NCI-H748 (cell line): ENCODE data around the gene ROBO1.
"Not testable (repeated sequence)": the region's sequence is repeated elsewhere in the genome, so short reads cannot be mapped to it uniquely, and the experiment has no call there.

Experiments used
- DNase-seq: peaks from one replicate; lab custom pipeline; 2025; ENCODE audit not compliant: unreplicated experiment; lab: John Stamatoyannopoulos, UW

The ROBO1 gene

DNA sequence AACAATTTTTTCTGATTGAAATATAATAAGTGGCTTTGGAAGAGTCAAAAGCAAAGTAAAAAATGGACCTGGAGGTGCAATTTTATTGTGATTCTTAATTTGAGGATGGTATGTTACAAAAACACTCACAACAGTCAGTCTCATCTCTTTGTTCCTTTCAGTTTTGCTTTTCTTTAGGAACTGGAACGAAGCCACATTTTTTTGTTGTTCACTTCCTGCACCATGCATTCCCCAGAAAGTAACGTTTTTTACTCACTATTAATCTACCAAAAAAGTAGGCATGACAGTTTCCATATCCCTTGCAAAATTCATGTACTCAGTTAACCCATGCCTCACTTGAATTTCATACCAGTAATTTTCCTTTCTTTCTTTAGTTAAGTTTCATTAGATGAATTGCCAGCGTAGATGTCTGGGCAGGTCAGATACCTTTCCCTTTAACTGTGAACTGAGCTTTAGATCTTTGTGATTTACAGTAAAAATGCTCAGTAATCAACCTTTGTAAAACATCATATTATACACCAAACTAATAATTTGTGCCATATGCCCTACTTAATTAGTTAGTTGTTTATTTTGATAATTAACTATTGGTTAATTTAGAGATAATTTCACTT lies 384.3 kb downstream of the ROBO1 start:
- DNase-seq = no peak

DNA sequence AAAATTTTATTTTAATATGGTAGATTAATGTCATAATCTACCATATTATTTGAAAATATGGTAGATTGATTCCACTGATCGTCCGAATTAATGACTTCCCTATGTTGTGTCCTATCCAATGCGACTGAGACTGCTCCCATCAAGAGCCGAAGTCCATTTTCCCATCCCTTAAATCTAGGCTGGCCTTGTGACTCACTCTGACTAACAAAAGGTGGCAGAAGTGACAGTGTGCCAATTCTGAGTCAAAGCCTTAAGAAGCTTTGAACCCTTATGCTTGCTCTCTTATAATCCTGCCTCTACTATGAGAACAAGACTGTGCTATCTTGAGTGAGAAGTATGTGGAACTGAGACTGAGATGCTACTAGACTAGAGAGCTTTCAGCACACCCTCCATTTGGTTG lies 387.2 kb downstream of the ROBO1 start:
- DNase-seq = no peak

DNA sequence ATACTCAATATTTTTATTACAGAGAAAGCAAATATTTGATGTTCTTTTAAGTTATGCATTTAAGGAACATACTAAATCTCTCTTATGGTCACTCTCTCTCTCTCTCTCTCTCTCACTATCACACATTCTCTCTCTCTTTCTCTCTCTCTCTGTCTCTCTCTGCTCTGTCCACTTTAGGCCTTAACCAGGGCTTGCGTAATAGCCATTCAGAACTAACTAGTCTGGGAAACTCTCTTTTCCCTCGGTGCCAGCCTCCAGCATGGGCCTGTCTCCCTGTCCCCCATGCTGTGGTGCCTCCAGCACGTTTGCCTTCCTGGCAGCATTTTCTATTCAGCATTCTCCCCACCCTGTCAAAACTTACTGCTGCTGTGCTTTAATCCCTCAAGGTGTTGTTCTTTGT lies 389.7 kb downstream of the ROBO1 start:
- DNase-seq = no peak

DNA sequence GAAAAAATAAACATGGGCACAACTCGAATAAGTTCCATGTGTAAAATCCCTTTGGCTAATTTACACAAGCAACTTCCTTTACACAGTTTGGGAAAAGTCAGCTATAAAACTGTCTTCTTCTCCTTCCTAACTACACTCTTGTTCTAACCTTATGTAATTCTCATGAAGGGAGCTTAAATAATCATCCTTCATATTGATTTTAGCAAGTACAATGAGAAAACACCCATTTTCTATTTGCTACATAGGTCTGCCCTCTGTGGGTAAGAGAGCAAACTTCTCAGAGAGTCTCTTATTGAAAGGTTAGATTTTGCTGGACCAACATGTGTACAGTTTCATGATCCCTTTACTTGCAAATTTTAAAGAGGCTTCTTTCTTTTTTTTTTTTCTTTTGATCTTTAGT lies 398.5 kb downstream of the ROBO1 start:
- DNase-seq = peak; percentile 2

DNA sequence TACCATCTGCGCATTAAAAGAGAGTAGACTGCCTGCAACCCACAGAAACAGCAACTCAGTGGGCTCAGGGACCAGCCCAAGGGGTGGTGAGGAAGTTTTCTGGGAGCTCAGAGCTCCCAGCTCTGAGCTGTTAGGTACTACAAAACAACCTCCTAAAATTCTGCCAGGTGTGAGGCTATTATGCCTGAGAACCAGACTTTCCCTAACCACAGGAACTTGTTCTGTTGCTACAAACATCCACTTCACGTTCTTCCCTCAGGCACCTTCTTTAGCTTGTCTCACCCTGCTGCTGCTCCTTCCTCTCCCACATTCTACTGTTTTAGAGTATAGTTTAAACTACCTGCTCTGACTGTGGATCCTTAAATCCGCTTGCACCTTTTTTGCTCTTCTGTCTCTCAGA lies 399.4 kb downstream of the ROBO1 start:
- DNase-seq = no peak

DNA sequence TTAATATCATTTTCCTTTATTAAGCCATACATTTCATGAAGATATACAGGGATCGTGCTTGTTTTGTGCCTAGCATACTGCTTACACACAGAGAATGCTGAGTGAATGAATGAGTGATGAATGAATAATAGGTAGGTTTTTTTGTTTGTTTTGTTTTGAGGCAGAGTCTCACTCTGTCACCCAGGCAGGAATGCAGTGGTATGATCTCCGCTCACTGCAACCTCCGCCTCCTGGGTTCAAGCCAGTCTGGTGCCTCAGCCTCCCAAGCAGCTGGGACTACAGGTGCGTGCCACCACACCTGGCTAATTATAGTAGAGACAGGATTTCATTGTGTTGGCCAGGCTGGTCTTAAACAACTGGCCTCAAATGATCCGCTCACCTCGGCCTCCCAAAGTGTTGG lies 400.0 kb downstream of the ROBO1 start:
- no peak for DNase-seq

DNA sequence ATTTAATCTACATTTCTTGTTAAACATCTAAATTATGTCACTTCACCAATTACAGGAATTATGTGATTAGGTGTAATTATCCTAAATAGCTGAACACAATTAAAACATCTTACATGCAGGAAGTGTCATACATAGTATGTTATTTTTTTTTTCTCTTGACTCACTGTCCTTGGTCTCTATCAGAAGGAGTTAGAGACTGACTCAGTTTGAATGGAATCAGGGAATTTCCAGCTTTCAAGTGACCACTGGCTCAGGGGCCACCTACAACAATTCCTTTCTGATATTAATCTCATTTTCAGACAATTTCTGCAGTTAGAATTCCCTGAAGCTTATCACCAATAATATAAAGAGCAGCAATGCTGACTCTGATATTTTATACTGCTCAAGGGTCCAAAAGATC lies 400.7 kb downstream of the ROBO1 start:
- DNase-seq = no peak

DNA sequence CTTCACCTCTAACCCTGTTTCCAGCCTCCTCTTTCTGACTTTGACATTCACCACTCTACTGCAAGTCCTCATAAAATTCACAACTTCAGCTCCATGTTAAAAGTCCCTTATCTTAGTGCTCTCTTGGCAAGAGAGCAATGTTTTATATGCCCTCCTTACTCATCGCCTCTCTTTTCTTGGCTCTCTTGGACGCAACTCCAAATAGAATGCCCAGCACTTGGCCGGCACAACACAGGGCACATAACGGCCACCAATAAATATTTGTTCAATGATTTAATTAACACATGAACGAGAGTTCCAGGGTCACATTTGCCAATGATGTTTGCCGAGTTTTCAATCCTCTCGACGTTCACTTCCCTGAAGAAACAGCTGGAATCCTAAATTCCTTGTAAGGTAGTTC lies 401.4 kb downstream of the ROBO1 start:
- DNase-seq = no peak

DNA sequence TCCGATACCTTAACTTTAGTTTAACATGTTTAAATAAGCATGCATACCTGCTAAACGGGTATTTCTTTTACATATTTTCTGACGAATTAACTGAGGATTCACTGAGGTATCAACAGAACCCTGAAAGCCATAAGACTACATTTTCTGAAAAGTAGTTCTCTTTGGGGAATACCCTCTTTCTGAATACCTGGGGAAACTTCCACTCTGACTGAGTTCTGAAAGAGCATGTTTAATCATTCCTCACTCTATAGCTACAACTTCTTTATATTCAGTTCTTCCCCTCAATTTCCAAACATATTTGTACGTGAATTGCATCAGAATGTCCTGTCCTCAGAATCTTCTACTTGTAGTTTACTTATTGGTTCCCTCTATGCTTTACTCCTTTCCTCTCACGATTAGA lies 403.0 kb downstream of the ROBO1 start:
- no peak for DNase-seq

DNA sequence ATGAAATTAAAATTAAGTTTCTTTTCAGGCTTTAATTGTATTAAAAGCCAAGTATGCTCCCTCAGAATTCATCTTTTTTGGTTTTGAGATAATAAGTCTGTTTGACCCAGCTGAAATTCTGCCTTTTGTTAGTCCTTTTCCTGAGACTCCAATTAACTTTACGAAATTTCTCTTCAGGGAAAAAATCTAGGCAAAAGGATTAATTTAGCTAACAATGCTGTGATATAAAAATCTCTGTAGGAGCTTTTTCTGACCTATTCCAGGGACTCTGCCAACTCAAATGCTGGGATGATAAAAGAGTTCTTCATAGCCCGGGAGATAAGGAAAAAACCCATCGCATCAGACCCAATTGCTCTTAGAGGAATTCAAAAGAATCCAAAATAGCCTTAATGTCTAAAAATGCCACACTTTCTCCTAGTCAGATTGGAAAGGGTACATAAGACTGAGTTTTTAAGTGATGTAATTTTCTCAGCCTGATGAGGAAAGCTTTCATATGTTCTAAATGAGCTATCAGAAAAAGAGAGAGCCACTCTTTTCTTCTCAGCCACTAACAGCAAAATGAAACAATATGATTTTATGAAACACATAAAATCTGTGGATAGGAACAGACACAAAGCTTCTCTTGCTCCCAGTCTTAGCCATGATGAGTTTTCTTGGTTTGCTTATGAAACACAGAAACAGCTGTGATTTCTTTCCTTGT lies 405.1 kb downstream of the ROBO1 start:
- no peak for DNase-seq

DNA sequence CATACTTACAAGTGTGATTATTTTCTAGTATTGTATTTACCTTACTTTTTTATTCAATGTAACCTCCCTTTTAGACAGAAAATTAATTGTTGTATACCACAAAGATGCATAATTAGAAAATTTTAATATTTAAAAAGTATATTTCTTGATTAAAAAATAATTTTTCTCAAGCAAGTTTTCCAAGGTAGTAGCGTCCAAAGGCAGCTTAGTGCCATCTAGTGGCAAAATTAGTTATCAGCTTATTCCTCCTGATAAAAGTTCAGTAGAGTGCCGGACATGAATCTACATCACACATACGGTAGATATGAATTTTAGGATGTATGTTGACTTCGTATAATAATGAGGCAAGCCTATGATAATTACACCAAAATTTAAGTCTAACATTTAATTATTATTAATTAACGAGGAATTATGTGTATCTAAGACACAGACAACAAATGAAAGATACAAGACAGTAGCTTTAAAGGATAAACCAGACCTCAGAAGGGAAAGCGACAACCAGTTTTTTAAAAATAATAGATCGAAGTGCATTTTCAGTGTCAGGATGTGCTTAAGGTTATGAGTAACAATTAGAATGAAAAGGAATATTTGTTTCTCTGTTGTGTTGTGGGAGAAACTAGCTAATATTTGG lies 405.9 kb downstream of the ROBO1 start:
- DNase-seq = peak; percentile 46

DNA sequence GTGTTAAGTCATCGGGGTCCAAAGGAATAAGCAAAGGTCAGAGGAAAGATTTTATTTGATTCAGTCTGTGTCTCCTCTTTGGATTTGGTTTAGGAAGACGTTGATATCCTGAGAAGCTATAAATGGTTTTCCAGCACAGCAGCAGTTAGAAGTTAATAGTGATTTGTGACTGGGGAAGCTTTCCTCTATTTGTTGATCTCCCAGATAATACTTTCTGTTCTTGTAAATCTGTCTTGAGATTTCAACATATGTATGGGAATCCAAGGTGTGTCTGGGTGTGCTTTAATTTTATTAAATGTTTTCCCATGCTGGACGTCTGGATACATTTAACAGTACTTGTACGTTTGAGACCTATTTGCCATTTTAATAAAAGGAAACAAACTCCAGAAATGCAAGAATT lies 409.5 kb downstream of the ROBO1 start:
- no peak for DNase-seq

DNA sequence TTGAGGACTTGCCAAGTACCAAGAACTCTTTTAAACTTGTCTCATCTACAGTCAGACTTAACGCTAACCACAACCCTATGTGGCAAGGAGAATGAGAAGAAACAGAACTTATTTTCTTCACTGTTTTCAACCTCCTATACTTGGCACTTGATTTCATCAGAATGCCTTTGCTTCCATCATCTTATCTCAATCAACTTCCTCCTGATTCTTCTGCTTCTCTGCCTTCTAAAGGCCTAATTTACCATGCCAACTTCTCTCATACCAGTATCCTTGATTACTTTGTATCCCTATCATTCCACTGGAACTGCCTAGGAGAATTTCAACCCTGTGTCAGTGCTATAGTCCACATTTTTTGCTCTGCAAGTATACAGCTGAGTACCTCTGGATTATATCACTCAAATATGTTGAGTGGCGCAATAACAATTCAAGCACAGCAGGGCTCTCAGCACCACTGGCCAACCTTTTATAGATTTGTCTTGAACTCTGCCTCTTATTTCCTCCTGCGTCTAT lies 413.6 kb downstream of the ROBO1 start:
- DNase-seq = no peak

DNA sequence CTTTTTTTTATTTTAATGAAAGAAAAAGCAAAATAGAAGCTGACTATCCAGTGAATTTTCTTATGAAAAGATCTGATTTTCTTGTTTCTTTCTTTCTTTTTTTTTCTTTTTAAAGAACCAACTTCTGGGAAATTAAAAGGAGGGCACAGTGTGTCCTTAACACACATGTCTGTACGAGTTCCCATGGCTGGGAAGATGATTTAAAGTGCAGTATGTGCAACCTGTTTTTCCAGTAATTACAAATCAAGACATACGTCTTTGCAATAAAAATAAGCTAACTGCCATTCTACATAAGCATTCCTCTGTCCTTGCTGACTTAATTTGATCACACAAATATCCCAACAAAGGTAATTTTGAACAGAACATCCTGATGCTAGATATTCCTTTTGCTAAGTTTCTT lies 416.1 kb downstream of the ROBO1 start:
- DNase-seq = no peak

DNA sequence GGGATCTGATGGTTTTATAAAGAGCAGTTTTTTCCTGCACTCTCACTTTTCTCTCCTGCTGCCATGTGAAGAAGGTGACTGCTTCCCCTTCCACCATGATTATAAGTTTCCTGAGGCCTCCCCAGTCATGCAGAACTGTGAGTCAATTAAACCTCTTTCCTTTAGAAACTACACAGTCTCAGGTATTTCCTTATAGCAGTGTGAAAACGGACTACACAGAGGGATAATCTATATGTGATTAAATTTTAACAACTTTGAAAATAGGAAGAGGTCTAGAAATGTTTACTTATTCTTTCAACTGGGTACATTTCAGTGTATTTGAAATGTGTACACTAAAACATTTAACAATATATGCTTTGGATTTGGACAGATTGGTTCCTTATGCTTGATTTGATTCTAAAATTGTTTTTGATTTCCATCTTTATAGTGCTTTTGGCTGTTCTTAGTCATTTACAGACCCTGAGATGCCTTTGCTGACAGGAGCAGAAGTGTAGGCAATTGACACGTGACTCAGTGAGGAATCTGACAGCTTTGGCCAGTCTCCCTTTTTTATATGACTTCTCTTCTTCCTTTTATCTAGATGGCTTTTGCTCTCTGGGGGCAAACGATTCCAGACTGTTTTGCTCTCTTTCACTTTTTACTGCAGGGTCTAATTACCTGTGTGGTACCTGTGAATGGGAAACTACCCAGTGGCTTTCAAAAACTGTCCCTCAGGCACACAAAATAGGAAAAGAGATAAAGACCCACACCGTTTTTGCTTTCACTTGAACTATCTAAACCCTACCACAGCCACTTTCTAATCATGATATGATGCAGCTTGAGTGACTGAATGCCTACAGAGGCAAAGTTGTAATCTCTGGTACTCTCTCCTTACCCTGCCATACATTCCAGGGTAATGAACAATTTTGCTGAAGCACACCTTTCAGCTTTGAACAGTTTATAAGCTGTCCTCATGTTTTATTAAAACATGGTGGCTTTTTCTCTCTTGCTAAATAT lies 422.6 kb downstream of the ROBO1 start:
- DNase-seq = no peak

DNA sequence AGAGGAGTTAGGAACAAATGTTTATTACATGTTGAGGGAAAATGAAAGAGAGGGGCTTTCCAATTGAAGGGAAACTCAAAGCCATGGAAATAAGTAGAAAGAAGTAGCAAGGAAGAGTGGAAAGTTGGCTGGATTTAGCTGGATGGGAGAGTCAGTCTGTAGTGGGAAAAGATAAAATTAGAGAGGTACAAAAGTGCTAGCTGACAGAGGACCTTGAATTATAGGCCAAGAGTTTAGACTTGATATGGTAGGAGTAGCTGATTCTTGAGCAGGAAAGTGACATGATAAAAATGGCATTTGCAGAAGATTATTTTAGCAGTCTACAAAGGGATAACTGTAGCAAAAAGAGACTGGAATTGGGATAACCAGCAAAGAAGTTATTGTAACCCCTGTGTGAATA lies 425.8 kb downstream of the ROBO1 start:
- DNase-seq = no peak

DNA sequence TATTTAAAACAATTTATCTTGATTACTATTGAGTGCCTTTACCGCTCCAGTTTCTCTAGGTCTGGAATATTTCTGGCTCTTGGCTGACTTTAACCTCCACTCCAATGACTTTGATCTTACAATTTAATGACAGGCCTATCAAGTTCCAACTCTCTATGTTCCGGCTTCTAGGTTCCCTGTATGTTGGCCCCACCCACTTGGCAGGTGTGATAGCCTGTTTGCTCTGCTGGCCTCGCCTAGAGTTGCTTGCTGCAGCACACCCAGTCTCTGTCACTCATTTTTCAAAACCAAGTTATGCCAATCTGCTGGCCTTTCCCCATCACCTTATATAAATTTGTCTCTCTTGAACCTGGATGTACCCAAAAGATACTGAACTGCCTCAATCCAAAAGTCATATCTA lies 428.0 kb downstream of the ROBO1 start:
- peak; percentile 24 for DNase-seq

DNA sequence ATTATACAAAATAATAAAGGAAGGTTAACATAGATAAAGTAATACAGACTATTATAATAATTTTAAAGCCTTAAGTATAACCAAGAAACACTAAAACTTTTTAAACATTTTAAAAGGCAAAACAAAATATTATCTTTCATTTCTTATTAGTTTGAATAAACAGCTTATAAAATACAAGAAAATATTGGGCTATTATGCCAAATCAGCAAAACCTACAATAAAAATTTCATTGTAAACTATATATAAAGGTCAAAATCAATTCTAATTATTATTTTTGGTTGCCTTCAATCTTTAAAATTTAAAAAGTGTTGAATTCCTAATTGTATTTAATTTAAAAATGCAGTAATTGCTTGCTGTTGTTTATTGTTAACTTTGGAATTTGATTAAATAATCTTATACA lies 430.0 kb downstream of the ROBO1 start:
- no peak for DNase-seq

DNA sequence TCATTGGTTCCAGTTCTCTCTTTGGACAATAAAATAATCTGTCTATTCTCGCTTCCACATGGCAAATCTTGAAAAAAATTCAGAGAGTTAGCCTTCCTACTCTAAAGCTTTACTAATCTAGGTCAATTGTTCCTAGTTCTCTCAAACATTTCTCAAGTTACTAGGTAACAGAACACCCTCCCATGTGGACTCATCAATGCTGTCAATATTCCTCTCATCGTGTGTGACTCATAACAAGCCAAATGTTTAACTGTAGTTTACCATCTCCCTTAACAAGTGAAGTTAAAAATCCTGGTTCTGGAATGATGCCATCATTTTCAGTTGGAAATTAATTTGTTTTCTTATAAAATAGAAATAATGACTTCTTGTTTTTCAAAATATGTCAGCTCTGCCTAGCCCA lies 438.6 kb downstream of the ROBO1 start:
- DNase-seq = no peak

DNA sequence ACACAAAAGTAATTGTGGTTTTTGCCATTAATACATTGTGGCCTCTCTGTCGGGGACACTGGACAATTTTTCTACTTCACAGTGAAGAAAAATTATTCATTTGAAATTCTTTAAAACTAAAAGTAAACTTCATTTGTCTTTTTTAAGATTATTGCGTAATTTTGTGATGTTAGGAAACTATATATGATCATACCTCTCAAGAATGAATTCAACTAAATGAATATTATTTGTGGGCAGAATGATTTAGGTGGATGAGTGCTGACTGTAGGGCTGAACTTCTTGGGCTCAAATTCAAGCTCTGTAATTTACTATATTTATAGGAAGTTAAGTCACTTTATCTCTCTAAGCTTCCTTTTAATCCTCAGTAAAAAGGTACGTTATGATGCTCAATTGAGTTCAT lies 441.2 kb downstream of the ROBO1 start:
- no peak for DNase-seq

DNA sequence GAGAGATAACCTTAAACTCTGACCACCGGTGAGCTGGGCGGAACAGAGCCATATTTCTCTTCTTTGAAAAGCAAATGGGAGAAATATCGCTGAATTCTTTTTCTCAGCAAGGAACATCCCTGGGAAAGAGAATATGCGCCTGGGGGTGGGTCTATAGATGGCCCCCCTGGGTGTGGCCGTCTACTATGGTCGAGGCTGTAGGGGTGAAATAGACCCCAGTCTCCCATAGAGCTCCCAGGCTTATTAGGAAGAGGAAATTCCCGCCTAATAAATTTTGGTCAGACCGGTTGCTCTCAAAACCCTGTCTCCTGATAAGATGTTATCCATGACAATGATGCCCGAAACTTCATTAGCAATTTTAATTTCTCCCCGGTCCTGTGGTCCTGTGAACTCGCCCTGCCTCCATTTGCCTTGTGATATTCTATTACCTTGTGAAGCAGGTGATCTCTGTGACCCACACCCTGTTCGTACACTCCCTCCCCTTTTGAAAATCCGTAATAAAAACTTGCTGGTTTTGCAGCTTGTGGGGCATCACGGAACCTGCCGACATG lies 441.9 kb downstream of the ROBO1 start:
- DNase-seq = not testable (repeated sequence)
